DMS 273 (cell line): ENCODE data around the gene C6orf15.

Experiments used
- DNase-seq: peaks from one replicate; lab custom pipeline; 2025; ENCODE audit not compliant: unreplicated experiment; lab: John Stamatoyannopoulos, UW

C6orf15 gene

DNA sequence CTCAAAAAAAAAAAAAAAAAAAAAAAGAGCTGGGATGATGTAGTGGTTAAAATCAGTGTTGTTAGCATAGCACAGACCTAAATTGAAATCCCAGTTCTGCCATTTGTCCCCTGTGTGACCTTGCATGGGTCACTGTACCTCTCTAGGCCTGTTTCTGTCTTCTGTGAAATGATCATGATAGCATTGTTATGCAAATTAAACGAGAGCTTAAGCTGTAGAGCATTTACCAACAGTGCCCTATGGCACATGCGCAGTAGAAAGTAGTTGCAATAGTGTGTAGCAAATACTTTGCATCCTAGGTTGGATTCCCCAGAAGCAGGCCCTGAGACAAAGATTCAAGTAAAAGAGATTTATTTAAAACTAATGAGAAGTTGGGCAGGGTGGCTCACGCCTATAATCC is 19.2 kb upstream of the C6orf15 start:
- no peak for DNase-seq

DNA sequence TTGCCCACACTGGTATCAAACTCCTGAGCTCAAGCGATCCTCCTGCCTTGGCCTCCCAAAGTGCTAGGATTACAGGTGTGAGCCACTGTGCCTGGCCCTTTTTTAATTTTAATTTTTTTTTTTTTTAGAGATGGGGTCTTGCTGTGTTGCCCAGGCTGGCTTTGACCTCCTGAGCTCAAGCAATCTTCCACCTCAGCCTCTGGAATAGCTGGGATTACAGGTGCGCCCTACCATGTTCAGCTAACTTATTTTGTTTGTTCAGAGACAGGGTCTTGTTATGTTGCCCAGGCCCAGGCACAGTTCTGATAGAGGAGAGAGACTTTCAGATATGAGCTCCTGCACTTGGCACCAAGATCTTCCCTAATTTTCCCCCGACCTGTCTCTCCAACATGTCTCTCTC is 18.4 kb upstream of the C6orf15 start:
- DNase-seq, result no peak

DNA sequence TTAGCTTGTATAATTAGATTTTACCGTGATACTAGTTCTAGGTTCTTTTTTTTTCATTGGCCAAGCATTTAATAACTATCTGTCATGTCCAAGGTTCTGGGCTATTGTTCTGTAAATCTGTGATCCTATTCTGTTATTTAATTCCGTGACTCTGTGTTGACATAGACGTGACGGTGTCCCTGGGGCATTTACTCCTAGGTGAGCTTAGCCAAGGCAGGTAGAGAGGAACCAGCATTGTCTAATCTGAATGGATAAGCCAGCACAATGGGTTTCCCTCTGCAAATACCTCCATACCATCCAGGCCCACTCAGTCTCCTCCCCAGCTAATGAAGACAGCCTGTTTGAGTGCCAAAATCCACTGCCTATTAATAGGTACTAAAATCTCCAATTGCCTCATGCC is 16.8 kb upstream of the C6orf15 start:
- no peak for DNase-seq

DNA sequence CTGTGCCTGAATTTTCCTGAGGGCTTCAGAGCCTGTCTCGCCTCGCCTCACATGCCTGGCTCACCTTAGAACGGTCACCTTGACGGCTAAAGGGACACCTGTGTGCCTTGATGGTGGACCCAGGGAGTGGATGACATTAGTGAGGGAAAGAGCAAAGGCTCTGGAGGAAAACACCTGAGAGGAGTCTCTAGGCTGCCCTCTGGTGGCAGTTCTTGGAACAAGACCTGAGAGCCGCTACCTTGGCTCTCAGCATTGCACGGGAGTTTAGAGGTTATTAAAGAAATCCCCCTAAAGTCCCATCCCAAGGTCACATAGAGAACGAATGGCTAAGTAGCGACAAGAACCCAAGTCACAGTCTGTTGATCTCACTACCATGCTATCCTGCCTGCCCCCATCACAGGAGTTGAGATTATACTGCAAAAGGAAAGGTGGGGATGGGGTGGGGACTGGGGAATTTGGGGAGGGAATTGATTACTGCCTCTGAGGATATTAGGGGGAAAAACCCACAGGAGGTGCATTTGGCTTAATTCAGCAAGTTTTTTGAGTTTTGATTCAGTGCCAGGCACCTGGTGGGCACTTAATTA is 15.8 kb upstream of the C6orf15 start:
- peak; percentile 73 for DNase-seq

DNA sequence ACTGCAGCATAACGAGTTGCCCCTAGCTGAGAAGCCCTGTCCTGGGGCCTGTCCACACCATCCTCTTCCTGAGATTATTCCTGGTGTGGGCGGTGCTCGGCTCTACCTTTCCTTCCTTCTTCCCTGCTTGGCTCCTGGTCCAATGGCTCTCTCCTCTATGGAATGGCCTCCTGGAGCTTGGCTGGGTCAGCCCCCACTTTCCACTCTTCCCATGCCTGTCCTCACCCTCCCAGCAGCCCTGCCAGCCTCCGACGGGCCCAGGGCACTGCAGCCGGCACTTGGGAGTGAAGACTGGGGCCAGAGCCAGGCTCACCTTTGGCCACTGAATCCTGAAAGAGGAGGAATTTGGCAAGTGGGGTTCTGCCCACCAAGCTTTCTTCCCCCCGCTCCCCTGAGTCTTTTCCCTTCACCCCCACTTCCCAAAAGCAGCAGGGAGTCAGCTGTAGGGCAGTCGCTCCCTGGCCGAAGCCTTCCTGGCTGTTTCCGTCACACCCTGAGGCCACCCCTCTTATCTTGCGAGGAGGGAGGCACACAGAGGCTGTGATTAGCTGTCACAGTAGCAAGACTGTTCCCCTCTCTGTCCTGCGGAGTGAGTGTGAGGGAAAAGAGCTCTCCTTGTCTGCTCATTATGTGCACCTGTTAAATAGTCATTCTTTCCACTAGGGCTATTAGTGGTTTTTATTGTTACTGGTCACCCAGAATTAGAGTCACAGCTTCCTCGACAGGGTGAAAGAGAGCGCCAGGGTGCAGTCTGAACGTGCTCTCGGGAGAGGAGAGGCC is 14.2 kb upstream of the C6orf15 start:
- no peak for DNase-seq

DNA sequence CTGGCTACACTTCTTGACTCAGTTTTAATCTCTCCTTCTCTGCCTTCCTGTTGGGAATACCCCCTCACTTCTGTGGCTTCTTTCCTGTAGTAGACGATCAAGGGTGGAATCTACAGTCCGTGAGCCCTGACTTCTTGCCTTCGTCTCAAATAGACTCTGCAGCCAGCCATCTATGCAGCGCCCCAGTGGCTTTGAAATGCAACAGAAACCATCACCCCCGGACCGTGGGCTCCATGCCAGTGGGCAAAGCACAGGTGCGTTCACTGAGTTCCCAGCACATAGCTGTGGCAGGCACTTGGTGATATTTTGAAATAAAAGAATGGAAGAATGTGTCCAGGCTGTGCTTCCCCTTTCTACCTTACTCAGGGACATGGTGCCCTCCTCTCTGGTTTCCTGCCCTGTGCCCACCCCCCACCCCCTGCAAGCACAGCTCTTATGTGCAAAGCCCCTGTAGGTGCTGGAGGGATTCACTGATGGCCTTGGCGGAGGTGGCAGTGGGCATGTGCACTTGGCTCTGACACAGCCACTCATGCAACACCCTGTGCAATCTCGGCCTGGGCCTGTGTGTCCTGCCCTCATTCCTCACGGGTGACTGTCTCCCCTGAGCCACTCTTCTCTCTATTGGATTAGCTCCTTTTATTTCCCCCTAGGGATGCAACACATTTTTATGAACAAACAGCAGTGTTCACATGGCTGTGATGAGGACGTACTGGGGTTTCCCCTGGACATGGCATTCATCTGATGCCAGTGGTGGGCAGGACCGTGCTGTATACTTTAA is 13.4 kb upstream of the C6orf15 start:
- no peak for DNase-seq

DNA sequence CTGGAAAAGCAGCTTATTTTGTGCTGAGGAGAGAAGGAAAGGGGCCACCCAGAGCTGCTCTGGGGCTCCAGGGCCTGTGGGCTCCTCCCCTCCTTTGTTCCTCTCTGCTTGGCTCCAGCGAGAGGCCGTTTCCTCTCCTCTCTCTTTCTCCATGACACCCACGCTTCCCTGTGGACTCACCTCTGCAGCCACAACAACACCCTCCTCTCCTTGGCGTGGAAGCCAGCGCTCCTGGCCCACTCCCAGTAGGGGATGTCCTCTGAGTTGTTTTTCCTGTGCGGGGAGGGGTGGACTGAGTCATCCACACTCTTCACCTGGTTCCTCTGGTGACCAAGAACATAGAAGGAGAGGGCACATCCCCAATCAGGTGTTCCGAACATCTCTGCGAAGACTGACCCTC is 12.8 kb upstream of the C6orf15 start:
- DNase-seq, result no peak

DNA sequence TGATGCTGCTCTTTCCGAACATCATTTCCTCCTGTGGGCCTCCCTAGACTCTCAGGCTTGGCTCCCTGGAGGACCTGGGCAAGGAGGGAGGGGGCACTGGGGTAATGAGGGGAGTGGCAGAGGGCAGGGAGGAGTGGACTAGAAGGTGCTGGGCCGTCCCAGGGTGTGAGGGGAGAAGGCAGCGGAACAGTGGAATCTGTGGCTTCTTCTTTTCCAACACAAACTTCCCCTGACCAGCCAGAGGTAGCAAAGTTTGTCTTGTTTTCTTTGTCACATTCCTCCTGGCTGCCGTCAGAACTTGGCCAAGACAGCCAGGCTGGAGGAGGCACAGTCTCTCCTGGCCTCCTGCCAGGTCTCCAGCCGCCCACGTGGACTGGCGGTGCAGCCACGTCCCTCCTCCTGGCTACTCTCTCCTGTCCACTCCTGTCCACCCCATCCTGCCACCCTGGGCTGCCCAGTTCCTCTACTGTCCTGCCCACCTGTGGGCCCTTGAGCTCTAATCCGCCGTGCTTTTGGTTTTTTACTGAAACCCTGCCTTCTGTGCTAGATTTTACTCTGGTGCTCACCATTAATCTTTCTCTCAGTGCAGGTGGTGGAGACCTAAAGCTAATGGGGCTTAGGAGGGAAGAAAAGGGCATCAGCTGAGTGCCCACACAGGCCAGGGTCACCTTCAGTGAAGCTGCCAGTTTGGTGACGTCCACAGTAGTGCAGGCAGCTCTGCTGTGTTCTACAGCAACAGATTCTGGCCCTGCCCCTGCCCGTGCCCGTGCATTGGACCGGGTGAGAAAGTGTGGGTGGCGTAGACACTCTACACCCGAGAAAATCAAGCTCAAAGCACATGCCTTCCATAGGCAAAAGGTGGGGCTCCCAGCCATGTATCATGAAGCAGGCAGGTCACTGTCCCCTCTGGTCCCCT is 10.7 kb upstream of the C6orf15 start:
- DNase-seq, result peak; percentile 51

DNA sequence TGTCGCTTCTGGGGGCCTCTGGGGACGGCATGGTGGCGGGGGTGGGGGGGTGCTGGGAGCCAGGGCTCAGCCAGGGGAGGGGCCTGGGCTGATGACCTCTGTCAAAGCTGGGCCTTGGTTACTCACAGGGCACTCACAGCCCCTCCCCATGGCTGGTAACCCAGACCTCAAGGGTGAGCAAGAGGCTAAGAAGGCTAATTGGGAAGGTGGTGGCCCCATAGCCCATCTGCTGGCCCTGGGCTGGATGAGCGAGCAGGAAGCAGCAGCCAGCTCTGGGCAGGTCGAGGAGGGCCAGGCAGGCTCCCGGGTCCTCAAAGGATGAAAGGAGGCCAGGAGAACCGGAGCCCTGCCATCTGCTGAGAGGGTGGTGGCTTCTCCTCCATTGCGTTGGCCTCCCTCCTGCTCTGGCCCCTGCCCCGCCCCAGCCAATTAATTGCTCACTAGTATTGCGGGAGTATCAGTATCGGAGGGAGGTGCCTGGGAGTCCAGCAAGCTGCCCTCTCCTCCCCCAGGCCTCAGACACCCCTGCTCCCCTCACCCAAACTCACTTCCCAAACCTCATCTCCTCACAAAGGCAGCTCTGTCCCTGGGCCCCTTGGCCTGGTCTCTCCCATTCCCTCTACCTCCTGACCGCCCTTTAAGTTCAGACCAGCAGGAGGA is 8.9 kb upstream of the C6orf15 start:
- no peak for DNase-seq

DNA sequence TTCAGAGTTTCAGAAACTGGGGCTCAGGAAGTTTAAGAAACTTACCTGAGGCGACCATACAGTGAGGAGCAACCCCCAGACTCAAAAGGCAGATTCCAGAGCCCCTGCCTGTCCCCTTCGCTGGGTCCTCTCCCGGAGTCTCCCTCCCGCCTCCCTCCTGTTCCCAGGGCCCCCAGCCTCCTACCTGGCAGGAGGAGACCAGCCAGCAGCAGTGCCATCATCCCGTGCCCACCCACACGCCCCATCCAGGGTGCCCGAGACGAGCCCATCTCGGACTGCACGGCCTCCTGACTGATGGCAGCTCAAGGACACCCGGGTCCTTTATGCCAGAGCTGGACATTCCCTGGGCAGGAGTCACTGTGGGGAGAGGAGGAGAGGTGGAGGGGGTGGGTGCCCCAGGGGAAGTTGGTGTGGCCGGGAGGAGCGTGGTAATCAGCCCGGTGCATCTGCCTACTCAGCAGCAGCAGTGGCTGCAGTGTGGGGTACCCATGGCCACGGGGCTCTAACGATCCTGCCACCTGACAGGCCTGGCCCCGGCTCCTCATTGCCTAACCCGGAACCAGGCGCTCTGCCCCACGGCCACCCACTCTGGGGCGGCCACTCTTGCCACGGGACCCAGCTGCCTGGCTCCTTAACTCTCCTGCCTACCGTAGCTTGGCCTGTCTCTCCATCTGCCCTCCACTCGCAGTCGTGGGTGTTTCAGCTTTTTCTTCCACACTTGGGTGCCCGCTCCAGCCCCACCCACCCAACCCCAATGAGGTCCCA is 8.0 kb upstream of the C6orf15 start, which contains the start of gene CDSN:
TSS of gene CDSN (minus strand) at position 296 of the 765 bp plus-strand sequence. CDS start at position 269, 27 bp downstream.
- DNase-seq, result no peak

DNA sequence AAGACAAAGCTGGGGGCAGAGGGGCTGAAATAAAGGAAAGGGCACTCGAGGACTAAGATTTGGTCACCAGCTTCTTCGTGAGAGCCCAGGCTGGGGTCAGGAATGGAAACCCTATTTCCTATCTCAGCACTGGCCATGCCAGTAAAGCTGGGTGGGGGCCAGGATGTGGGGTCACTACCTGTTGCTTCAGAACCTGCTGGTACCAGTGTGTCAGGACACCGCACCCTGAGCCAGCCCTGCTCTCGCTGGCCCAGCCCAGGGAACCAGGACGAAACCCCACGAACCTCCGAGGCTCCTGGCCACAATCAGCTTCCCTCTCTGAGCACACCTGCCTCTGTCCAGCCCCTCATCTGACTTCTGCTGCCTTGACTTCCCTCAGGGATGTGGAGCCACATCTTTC is 5.8 kb upstream of the C6orf15 start:
- DNase-seq, result no peak

DNA sequence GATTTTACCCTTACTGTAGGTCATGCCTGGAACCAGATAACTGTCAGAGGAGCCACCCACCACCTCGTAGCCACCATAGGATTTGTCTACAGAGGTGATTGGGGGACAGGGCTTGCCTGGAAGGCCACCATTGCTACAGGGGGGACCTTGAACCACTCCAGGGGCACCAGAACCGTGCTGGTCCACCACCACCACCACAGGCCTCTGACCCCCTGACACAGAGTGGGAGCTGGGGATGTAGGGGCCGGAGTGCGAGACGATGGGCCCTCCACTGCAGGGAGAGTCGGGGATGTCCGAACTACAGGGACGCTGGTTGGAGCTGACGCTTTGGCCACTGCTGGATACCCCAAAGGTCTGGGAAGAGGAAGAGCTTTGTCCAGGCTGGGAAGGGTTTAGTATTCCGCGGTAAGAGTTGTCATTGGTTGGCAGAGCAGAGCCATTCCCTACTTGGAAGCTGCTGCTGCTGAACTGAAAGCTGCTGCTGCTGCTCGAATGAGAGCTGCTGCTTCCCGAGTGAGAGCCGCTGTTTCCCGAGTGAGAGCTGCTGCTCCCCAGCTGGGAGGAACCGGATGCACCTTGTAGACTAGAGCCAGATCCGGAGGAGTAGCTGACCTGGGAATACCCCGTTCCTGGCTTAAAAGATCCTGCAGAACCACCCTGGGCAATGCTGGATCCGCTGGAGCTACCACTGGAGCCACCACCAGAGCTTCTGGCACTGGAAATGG is 4.4 kb upstream of the C6orf15 start:
- no peak for DNase-seq

DNA sequence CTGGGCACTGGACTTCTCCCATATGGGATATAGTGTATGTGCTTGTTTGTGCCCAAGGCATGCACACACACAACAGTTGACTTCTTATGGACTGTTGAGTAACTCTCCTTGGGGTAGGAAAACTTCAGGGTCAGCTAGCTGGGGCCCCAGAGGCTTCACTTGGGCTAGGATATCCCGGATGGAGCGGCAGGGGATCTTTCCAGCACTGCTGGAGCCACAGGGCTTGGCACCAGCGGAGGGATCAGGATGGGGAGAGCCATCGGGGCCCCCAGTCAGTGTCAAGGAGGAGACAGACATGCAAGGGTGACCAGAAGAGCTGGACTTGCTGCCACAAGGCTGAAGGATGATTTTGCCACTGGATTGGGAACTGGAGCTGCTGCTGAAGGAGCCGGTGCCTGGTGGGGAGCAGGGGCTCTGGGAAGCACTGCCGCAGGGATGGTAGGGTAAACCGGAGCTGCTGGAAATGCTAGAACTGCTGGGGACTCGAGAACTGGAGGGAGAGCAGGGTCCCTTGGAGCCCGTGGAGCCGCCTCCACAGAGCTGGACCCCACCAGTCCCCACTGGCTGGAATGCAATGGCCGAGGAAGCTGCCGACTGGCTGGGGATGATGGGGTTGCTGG is 3.7 kb upstream of the C6orf15 start:
- DNase-seq, result no peak

DNA sequence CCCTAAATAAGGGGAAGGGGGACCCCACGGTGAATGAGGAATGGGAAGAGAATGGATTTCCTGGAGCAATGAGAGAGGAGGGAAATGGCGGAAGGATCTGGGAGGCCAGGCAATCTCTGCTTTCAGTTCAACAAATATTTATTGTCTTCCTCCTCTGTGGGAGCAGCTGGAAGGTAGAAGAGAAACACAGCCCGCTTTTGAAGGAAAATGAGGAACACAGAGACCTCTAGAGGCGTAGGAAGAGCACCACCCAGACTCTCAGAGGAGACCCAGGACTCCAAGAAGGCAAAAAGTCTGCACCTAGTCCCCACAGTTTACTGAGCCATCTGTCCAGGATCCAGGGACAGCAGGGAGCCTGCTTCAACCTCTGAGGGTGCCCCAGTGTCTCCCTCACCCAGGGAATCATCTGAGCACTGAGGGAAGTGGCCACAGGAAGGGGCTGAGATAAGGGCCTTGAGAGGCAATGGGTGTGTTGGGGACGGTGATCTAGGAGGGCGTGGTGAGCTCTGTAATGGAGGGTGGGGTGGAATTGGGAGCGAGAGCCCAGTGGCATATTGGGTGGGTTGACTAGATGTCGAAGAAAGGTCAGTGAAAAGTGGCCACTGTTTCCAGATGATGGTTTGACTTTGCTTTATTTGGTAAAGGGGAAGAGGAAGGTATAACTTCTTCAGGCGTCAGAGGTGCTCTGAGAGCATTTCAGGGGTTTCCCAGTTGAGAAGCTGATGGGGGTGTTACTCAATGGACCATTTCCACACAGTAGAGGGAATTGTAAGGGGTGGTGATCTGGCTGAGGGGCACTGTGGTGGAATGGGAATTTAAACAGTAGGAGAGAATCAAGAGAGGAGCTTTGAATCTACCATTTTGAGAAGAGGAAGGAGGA is 2.8 kb upstream of the C6orf15 start:
- peak; percentile 29 for DNase-seq

DNA sequence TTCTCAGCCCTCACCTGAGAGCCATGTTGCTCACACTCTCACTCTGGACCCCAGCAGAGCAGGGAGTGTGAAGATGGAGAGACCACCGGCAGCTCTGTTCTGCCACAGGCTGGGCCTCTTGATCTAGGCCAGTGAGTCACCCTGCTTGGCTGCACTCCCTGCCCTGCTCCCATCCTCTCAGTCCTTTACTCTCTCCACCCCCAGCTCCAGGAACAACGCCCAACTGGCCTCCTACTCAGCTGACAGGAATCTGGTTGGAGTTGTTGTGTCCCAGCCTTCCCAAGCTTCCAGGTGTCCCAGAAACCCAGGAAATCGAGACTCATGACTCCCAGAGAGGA is 2.1 kb upstream of the C6orf15 start, which contains the start of gene PSORS1C1:
TSS of gene PSORS1C1 (plus strand) at position 260 of the 338 bp plus-strand sequence. CDS start 14,833 bp downstream, outside the sequence.
- DNase-seq, result no peak

DNA sequence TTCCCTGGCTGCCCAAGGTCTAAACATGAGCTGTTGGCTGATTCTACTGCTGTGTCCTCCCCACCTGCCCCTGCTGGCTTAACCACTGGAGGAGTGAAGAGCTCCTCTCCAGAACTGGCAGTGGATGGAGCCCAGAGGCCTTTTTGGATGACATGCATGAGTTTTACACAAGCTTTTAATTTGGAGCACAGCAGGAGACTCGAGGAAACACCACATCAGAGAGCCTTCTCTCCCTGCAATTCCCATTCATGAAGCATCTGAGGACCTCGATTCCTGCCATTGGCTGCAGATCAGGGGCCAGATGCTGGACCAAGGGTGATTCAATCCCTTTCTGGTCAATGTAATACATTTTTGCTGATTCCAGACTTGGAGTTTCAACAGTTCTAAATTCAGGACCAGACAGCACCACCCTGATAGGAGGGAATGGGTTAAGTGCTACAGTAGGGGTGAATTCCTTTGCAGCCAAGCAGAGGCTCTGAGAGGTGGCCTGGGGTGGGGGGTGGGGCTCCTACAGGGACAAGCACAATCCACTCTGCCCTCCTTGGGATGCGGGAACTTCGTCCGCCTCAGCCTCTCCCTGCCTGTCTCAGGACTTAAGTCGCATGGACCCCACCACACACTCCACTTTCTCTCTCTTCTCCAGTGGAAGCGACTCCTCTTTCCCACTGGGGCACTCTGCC is 1.6 kb upstream of the C6orf15 start:
- no peak for DNase-seq

DNA sequence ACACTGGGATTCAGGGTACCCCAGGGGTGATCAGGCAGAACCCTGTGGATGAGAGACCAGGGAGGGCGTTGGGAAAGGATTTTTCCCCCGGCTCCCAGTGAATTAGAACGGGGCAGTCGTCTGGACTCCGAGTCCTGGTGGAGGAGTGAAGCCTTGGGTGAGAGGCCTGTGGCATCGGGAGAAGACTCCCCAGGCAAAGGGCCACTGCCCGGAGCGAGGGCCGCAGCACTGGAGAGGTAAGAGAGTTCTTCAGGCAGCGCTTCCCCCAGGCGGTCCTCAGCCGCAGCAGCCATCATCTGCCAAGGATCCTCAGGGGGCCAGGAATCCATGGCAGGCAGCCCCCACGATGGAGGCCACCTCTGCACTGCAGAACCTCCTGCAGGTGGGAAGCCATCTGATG is 663 bp downstream of the C6orf15 start:
- DNase-seq, result no peak
